ENCODE measurements around the gene PAXIP1. TPM values are rescaled to one million over a fixed set of nuclear protein-coding genes. Genes with fewer than 3 reads are reported as not detected.

PAXIP1 gene
- total RNA-seq, 4 donors from 2014 or later: 13.5 to 29.6 (median 19.4) TPM

DNA sequence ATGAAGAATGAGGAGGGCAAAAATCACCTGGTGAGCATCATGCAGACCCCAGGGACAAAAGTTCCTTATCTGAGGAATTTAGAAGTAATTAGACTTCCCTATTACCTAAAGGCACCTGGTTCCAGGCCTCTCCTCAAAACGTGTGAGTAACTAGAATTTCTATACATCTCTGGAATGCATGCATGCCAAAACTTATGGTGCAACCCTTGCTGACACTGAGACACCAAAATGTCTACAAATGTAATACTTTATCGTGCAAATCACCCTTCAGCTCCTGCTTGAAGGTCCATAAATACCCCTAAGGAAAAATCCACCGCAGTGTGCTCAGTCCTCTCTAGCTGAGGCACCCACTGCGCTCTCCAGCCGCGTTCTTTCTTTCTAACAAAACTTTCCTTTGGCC, 84.2 kb downstream of the PAXIP1 start:
- H3K4me3 ChIP-seq: no peak overlapping the region
- WGBS: 74% methylated on average over 6 of the region's 6 CpGs
- peak in 1 of 2 donors; percentile 1 for DNase-seq (ENCODE audit: low spot score in 2 of 2)
- no peaks in the 10 kb centered on the region for H3K36me3 ChIP-seq
- no peaks in the 10 kb centered on the region for H3K9me3 ChIP-seq
- no peak overlapping the region for H3K27ac ChIP-seq
- H3K27me3 ChIP-seq: peaks cover 24% of the 10 kb centered on the region
- TF ChIP-seq, protein P1, sequence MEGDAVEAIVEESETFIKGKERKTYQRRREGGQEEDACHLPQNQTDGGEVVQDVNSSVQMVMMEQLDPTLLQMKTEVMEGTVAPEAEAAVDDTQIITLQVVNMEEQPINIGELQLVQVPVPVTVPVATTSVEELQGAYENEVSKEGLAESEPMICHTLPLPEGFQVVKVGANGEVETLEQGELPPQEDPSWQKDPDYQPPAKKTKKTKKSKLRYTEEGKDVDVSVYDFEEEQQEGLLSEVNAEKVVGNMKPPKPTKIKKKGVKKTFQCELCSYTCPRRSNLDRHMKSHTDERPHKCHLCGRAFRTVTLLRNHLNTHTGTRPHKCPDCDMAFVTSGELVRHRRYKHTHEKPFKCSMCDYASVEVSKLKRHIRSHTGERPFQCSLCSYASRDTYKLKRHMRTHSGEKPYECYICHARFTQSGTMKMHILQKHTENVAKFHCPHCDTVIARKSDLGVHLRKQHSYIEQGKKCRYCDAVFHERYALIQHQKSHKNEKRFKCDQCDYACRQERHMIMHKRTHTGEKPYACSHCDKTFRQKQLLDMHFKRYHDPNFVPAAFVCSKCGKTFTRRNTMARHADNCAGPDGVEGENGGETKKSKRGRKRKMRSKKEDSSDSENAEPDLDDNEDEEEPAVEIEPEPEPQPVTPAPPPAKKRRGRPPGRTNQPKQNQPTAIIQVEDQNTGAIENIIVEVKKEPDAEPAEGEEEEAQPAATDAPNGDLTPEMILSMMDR (IDR thresholded peaks at IDR 0.05): no peak
- TF ChIP-seq EP300 (IDR thresholded peaks at IDR 0.05) (no peak), POLR2AphosphoS5 (IDR thresholded peaks at IDR 0.05) (no peak), POLR2A (IDR thresholded peaks at IDR 0.05) (no peak)
- peaks cover 12% of the 10 kb centered on the region for H3K4me1 ChIP-seq

DNA sequence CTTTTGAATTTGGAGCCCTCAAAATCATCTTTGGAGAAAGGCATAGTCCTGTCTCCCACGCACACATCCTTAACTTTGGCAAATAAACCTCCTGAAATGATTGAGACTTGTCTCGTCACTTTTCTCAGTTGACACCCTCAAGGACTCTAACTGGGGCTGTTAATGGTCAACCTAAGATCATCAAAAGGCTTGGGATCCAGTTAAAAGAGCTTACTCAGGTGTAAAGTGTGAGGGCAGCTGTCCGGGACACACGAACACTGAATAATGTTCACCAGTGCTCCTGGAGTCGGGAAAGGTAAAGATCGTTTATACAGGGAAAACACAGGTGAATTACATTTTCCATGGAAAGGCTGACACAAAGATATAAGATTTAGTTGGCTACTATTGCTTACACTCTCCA, 84.7 kb downstream of the PAXIP1 start:
- no peaks in the 10 kb centered on the region for H3K9me3 ChIP-seq
- H3K4me1 ChIP-seq: peaks cover 15% of the 10 kb centered on the region
- H3K27me3 ChIP-seq: peaks cover 24% of the 10 kb centered on the region
- no peaks in the 10 kb centered on the region for H3K36me3 ChIP-seq
- no peak for TF ChIP-seq POLR2A (IDR thresholded peaks at IDR 0.05)
- TF ChIP-seq EP300 (IDR thresholded peaks at IDR 0.05): no peak
- no peak for TF ChIP-seq POLR2AphosphoS5 (IDR thresholded peaks at IDR 0.05)
- TF ChIP-seq, protein P1 (IDR thresholded peaks at IDR 0.05): no peak
- no peak overlapping the region for H3K27ac ChIP-seq
- WGBS: 85% methylated on average over 6 of the region's 6 CpGs
- DNase-seq (ENCODE audit: low spot score in 2 of 2): no peak
- no peak overlapping the region for H3K4me3 ChIP-seq

DNA sequence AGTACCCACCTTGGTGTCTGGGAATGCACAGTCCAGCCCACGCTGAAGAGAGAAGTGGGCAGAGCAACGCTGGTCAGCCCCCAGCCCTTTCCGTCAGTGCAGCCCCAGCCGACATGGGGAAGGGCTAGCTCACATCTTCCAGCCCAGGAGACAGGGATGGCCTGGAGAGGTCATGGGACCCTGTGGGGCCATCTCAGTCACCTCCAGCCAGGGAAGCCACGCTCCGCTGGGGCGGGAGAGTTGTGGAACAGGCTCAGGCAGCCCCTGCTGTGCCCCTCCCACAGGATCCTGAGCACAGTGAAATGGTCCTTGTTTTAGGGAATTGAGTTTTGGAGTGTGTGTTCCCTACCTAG, 85.1 kb downstream of the PAXIP1 start:
- Histone ChIP-seq H3K9me3 (no peaks in the 10 kb centered on the region), H3K27me3 (peaks cover 24% of the 10 kb centered on the region), H3K4me3 (no peak overlapping the region), H3K36me3 (no peaks in the 10 kb centered on the region), H3K4me1 (peaks cover 15% of the 10 kb centered on the region), H3K27ac (no peak overlapping the region)
- TF ChIP-seq EP300 (IDR thresholded peaks at IDR 0.05) (no peak), POLR2AphosphoS5 (IDR thresholded peaks at IDR 0.05) (no peak), POLR2A (IDR thresholded peaks at IDR 0.05) (no peak)
- TF ChIP-seq, protein P1 (IDR thresholded peaks at IDR 0.05): no peak
- no CpG with 5 or more reads among the region's 7 CpGs for WGBS
- DNase-seq (ENCODE audit: low spot score in 2 of 2): peak in 1 of 2 donors; percentile 39

DNA sequence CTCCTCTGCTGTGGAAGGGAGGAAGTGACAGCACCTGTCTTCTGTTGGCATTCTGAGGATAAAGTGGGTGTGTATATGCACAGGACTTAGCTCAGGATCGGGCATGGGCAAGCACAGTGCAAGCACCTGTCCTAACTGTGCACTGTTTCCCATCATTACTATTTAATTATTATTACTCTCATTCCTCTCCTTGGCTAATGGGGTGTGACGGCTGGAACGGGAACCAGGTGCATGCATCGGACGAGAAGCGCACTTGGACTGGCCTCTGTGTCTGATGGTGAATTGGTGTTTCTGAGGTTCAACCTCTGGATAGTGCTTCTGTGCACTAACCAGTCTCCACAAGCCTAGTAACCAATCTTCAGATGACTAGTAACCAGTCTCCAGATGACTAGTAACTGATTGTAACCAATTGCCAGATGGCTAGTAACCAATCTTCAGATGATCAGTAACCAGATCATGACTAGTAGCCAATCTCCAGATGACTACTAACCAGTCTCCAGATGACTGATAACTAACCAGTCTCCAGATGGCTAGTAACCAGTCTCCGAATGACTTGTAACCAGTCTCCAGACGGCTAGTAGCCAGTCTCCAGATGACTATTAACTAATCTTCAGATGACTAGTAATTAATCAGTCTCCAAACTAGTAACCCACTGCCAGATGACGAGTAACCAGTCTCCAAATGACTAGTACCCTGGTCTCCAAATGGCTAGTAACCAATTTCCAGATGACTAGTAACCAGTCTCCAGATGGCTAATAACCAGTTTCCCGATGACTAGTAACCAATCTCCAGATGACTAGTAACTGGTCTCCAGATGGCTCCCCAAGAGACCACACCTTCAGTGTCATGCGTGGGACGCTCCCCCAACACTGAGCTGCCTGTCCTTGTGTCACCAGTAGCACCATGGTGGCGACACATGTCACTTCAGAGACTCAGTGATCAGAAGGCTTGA, 85.8 kb downstream of the PAXIP1 start:
- DNase-seq (ENCODE audit: low spot score in 2 of 2): peak in 1 of 2 donors; percentile 16
- Histone ChIP-seq H3K9me3 (no peaks in the 10 kb centered on the region), H3K36me3 (no peaks in the 10 kb centered on the region), H3K27me3 (peaks cover 24% of the 10 kb centered on the region), H3K4me3 (no peak overlapping the region), H3K27ac (no peak overlapping the region), H3K4me1 (peaks cover 15% of the 10 kb centered on the region)
- WGBS: 88% methylated on average over 13 of the region's 13 CpGs
- no peak for TF ChIP-seq EP300 (IDR thresholded peaks at IDR 0.05)
- TF ChIP-seq, protein P1 (IDR thresholded peaks at IDR 0.05): no peak
- no peak for TF ChIP-seq POLR2AphosphoS5 (IDR thresholded peaks at IDR 0.05)
- no peak for TF ChIP-seq POLR2A (IDR thresholded peaks at IDR 0.05)

DNA sequence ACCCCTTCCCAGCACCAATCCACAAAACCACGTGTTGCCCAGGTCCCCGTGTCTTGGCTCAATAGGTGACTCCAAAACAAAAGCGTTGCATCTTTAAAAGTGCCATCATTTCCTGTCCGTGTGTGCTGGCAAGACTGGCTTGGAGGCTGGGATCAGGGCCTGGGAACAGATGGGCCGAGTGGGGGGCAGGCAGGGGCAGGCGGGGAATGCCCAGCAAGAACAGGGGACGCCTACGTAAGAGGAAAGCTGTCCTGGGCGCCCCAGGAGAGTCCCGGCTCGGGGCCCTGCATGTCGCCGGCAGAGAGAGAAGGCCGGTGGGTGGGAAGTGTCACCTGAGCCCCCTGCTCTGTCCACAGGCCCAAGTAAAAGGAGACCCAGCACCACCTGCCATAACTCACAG, 86.5 kb downstream of the PAXIP1 start:
- TF ChIP-seq POLR2A (IDR thresholded peaks at IDR 0.05): no peak
- TF ChIP-seq POLR2AphosphoS5 (IDR thresholded peaks at IDR 0.05): no peak
- no peak for TF ChIP-seq EP300 (IDR thresholded peaks at IDR 0.05)
- TF ChIP-seq, protein P1 (IDR thresholded peaks at IDR 0.05): no peak
- 75% methylated on average over 13 of the region's 14 CpGs for WGBS
- no peaks in the 10 kb centered on the region for H3K9me3 ChIP-seq
- peaks cover 15% of the 10 kb centered on the region for H3K4me1 ChIP-seq
- DNase-seq (ENCODE audit: low spot score in 2 of 2): peak in 1 of 2 donors; percentile 21
- no peak overlapping the region for H3K27ac ChIP-seq
- no peak overlapping the region for H3K4me3 ChIP-seq
- H3K27me3 ChIP-seq: peaks cover 24% of the 10 kb centered on the region
- H3K36me3 ChIP-seq: no peaks in the 10 kb centered on the region

All from suprapubic skin (tissue), 4 donors.